Gastroesophageal sphincter (tissue), 3 donors: ENCODE results near the gene ZCCHC17.
"Not testable (repeated sequence)": the region's sequence is repeated elsewhere in the genome, so short reads cannot be mapped to it uniquely, and the experiment has no call there.

ENCODE experiments used
- EP300 ChIP-seq: sonication (generic); formaldehyde crosslinking; IDR thresholded peaks from one replicate; pipeline ENCODE4 v1.6.1; 2017; ENCODE audit warnings: antibody characterized with exemption, mild to moderate bottlenecking
- POLR2A ChIP-seq, 2 donors: fragments of 450-650 bp; IDR thresholded peaks; one replicate each; pipeline ENCODE4 v1.6.1; 2017; ENCODE audit warnings: antibody characterized with exemption in 2 of 2, mild to moderate bottlenecking in 2 of 2, moderate library complexity in 1 of 2
- TF ChIP-seq, protein P1 (sequence below), 4 experiments: fragments of 200-600 bp in 2 of 4; fragments of 450-650 bp in 2 of 4; sonication (generic) in 1 of 4; IDR thresholded peaks; one replicate each; pipeline ENCODE4 v1.5.1; 2017 to 2019; ENCODE audit warnings: antibody characterized with exemption in 4 of 4, mild to moderate bottlenecking in 2 of 4, moderate library complexity in 2 of 4

DNA sequence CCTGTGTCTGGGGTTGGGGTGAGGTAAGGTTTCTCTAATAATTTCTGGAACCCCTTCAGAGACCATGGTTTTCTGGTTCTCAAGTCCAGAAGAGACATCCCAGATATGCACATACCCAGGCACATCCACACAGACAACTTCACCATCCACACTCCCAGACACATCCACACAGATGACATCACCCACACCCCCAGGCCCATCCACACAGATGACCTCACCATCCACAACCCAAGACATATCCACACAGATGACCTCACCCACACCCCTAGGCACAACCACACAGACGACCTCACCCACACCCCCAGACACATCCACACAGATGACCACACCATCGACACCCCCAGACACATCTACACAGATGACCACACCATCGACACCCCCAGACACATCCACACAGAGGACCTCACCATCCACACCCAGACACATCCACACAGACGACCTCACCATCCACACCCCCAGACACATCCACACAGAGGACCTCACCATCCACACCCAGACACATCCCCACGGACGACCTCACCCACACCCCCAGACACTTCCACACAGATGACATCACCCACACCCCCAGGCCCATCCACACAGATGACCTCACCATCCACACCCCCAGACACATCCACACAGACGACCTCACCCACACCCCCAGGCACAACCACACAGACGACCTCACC, 89.9 kb downstream of the ZCCHC17 start:
- not testable (repeated sequence) for TF ChIP-seq EP300; POLR2A (IDR thresholded peaks at IDR 0.05)
- TF ChIP-seq, protein P1, sequence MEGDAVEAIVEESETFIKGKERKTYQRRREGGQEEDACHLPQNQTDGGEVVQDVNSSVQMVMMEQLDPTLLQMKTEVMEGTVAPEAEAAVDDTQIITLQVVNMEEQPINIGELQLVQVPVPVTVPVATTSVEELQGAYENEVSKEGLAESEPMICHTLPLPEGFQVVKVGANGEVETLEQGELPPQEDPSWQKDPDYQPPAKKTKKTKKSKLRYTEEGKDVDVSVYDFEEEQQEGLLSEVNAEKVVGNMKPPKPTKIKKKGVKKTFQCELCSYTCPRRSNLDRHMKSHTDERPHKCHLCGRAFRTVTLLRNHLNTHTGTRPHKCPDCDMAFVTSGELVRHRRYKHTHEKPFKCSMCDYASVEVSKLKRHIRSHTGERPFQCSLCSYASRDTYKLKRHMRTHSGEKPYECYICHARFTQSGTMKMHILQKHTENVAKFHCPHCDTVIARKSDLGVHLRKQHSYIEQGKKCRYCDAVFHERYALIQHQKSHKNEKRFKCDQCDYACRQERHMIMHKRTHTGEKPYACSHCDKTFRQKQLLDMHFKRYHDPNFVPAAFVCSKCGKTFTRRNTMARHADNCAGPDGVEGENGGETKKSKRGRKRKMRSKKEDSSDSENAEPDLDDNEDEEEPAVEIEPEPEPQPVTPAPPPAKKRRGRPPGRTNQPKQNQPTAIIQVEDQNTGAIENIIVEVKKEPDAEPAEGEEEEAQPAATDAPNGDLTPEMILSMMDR (IDR thresholded peaks at IDR 0.05), result not testable (repeated sequence)
